HepG2 (cell line): ENCODE measurements around the gene RSBN1L. TPM values are rescaled to one million over a fixed set of nuclear protein-coding genes. Genes with fewer than 3 reads are reported as not detected.

ENCODE experiments used
- ATRX ChIP-seq: sonication (generic); formaldehyde crosslinking; IDR thresholded peaks from 2 replicates; pipeline ENCODE4 v1.4.0; 2020; ENCODE audit warnings: missing genetic modification reagents, borderline replicate concordance
- CENPT ChIP-seq: sonication (generic); formaldehyde crosslinking; IDR thresholded peaks from 2 replicates; pipeline ENCODE4 v1.8.0; 2022; ENCODE audit warnings: low read depth, mild to moderate bottlenecking, moderate library complexity, missing genetic modification reagents
- DR1 ChIP-seq: sonication (generic); formaldehyde crosslinking; IDR thresholded peaks from 2 replicates; pipeline ENCODE4 v1.8.0; 2021; ENCODE audit warnings: mild to moderate bottlenecking, missing genetic modification reagents, inconsistent platforms
- IKZF5 ChIP-seq: IDR thresholded peaks from 2 replicates; pipeline ENCODE4 v1.6.1; 2018; ENCODE audit warnings: missing genetic modification reagents, mild to moderate bottlenecking, missing compliant biosample characterization
- KLF11 ChIP-seq: IDR thresholded peaks from 2 replicates; pipeline ENCODE4 v1.6.1; 2016; ENCODE audit warnings: missing compliant biosample characterization
- KLF15 ChIP-seq: sonication (generic); formaldehyde crosslinking; IDR thresholded peaks from 2 replicates; pipeline ENCODE4 v1.8.1; 2023; ENCODE audit warnings: borderline replicate concordance, mild to moderate bottlenecking, inconsistent platforms, missing genetic modification reagents, mixed read lengths
- NPAS2 ChIP-seq: sonication (generic); formaldehyde crosslinking; IDR thresholded peaks from 2 replicates; pipeline ENCODE4 v1.8.0; 2022; ENCODE audit warnings: mild to moderate bottlenecking, missing genetic modification reagents, borderline replicate concordance
- RELA ChIP-seq: sonication (generic); formaldehyde crosslinking; IDR thresholded peaks from 2 replicates; pipeline ENCODE4 v1.4.0; 2020; ENCODE audit warnings: missing genetic modification reagents
- SRSF9 ChIP-seq: fragments of 200-400 bp; formaldehyde crosslinking; IDR thresholded peaks from 2 replicates; pipeline ENCODE4 v1.6.1; 2018; ENCODE audit warnings: borderline replicate concordance, mild to moderate bottlenecking, low read depth, low read length; ENCODE audit not compliant: insufficient read depth, poor library complexity, severe bottlenecking
- TIGD3 ChIP-seq: sonication (generic); formaldehyde crosslinking; IDR thresholded peaks from 2 replicates; pipeline ENCODE4 v1.5.1; 2020; ENCODE audit warnings: mild to moderate bottlenecking, missing genetic modification reagents, borderline replicate concordance
- ZBTB2 ChIP-seq: sonication (generic); formaldehyde crosslinking; IDR thresholded peaks from 2 replicates; pipeline ENCODE4 v1.8.0; 2022; ENCODE audit warnings: low read depth, missing genetic modification reagents
- ZBTB21 ChIP-seq: sonication (generic); formaldehyde crosslinking; IDR thresholded peaks from 2 replicates; pipeline ENCODE4 v1.4.0; 2020; ENCODE audit warnings: missing genetic modification reagents
- ZBTB38 ChIP-seq: sonication (generic); formaldehyde crosslinking; IDR thresholded peaks from 2 replicates; pipeline ENCODE4 v1.5.1; 2020; ENCODE audit warnings: mild to moderate bottlenecking, missing genetic modification reagents
- ZFX ChIP-seq: sonication (generic); formaldehyde crosslinking; IDR thresholded peaks from 2 replicates; pipeline ENCODE4 v1.4.0; 2020; ENCODE audit warnings: mild to moderate bottlenecking, low read depth, missing genetic modification reagents, moderate library complexity
- ZNF101 ChIP-seq: sonication (generic); formaldehyde crosslinking; IDR thresholded peaks from 2 replicates; pipeline ENCODE4 v1.4.0; 2020; ENCODE audit warnings: mild to moderate bottlenecking, low read depth, missing genetic modification reagents, borderline replicate concordance
- ZNF224 ChIP-seq: sonication (generic); formaldehyde crosslinking; IDR thresholded peaks from 2 replicates; pipeline ENCODE4 v1.5.0; 2020; ENCODE audit warnings: mild to moderate bottlenecking, missing genetic modification reagents
- ZNF235 ChIP-seq: sonication (generic); formaldehyde crosslinking; IDR thresholded peaks from 2 replicates; pipeline ENCODE4 v1.8.1; 2023; ENCODE audit warnings: mild to moderate bottlenecking, missing genetic modification reagents, borderline replicate concordance
- ZNF264 ChIP-seq: sonication (generic); formaldehyde crosslinking; IDR thresholded peaks from 2 replicates; pipeline ENCODE4 v1.4.0; 2020; ENCODE audit warnings: missing genetic modification reagents
- ZNF275 ChIP-seq: sonication (generic); formaldehyde crosslinking; IDR thresholded peaks from 2 replicates; pipeline ENCODE4 v1.8.0; 2022; ENCODE audit warnings: missing genetic modification reagents, mild to moderate bottlenecking, inconsistent platforms, borderline replicate concordance
- ZNF280B ChIP-seq: sonication (generic); formaldehyde crosslinking; IDR thresholded peaks from 2 replicates; pipeline ENCODE4 v1.5.0; 2020; ENCODE audit warnings: missing genetic modification reagents, mild to moderate bottlenecking, borderline replicate concordance
- ZNF331 ChIP-seq: sonication (generic); formaldehyde crosslinking; IDR thresholded peaks from 2 replicates; pipeline ENCODE4 v1.4.0; 2020; ENCODE audit warnings: missing genetic modification reagents
- ZNF790 ChIP-seq: sonication (generic); formaldehyde crosslinking; IDR thresholded peaks from 2 replicates; pipeline ENCODE4 v1.8.0; 2022; ENCODE audit warnings: missing genetic modification reagents, mild to moderate bottlenecking, borderline replicate concordance
- polyA plus RNA-seq, 8 experiments: library from polyadenylated mRNA; depleted of rRNA in 3 of 8; stranded (reverse) in 7 of 8; unstranded in 1 of 8; fragments of >200 nt; fragmentation: Illumina TruSeq in 4 of 8; extraction: Trizol in 4 of 8; gene quantifications; 2 replicates each; pipeline versions ENCODE4 v1.2.1 to v1.2.3, GENCODE V29; 2011 to 2016; ENCODE audit warnings: low read depth in 4 of 8, missing spikeins in 1 of 8, mixed read lengths in 1 of 8; ENCODE audit not compliant: insufficient read depth in 1 of 8
- total RNA-seq, 5 experiments: library from RNA; depleted of rRNA; stranded (reverse); fragments of >200 nt; fragmentation: Illumina TruSeq; extraction: Trizol; gene quantifications; 2 replicates each; pipeline ENCODE4 v1.2.3, GENCODE V29; 2016; ENCODE audit warnings: low read depth in 1 of 5

The RSBN1L gene
- total and polyA plus RNA-seq, 2 of the 13 experiments (the other 11 are each of a cell fraction or from before 2014, with no cell fraction given) = 7.7 to 21.3 TPM

- TF ChIP-seq ZNF331 (CRISPR knock-in tag) (no peak; the same call in 1 of the 2 replicates), NPAS2 (CRISPR knock-in tag) (no peak), CENPT (CRISPR knock-in tag) (no peak), SRSF9 (no peak), ZNF275 (no peak), IKZF5 (no peak), ZNF264 (CRISPR knock-in tag) (no peak), KLF15 (CRISPR knock-in tag) (no peak), ZBTB2 (no peak), ATRX (CRISPR knock-in tag) (no peak), ZNF790 (CRISPR knock-in tag) (0 out of 2 replicates have a peak, but pooled peaks have one; percentile 43), ZNF280B (CRISPR knock-in tag) (0 out of 2 replicates have a peak, but pooled peaks have one; percentile 2), ZFX (peak; percentile 74), ZBTB21 (CRISPR knock-in tag) (no peak), ZNF224 (no peak), RELA (CRISPR knock-in tag) (0 out of 2 replicates have a peak, but pooled peaks have one; percentile 6), DR1 (CRISPR knock-in tag) (no peak), KLF11 (CRISPR knock-in tag) (no peak), TIGD3 (CRISPR knock-in tag) (no peak), ZNF101 (CRISPR knock-in tag) (0 out of 2 replicates have a peak, but pooled peaks have one; percentile 39), ZNF235 (no peak; the same call in 1 of the 2 replicates), ZBTB38 (CRISPR knock-in tag) (no peak)
These were observed 630 bp downstream of the RSBN1L start (continued) for GRCh38 chr7:77696643-77697534.
